H1 (cell line): ENCODE results near the gene KIF22. TPM values are rescaled to one million over a fixed set of nuclear protein-coding genes. Genes with fewer than 3 reads are reported as not detected.

Source experiments
- CTCF ChIA-PET: fragments of 300-600 bp; sonication (Branson Sonifier 250); formaldehyde crosslinking; loops from one replicate; lab custom pipeline; 2021; ENCODE audit not compliant: partially characterized antibody; lab: Charles Lee
- POLR2A ChIA-PET: fragments of 300-600 bp; sonication (Branson Sonifier 250); formaldehyde crosslinking; loops from one replicate; lab custom pipeline; 2021; ENCODE audit warnings: inconsistent platforms; ENCODE audit not compliant: partially characterized antibody; lab: Charles Lee
- DNase-seq, 2 experiments: peaks; one replicate each; pipeline versions ENCODE4 v3.0.0 to v3.0.0-alpha.2; 2010 to 2022; ENCODE audit warnings: low spot score in 2 of 2, low read depth in 1 of 2, mixed read lengths in 1 of 2
- FAIRE-seq: peaks from 2 replicates; lab custom pipeline; 2011; peaks lifted over from hg19 to GRCh38; lab: Jason Lieb, UNC
- H2AFZ ChIP-seq: 2 replicates; pipeline ENCODE4 v1.8.1; 2012; ENCODE audit warnings: low read length, inconsistent platforms
- H2AK5ac ChIP-seq: 2 replicates; pipeline ENCODE4 v1.6.1; 2013; ENCODE audit warnings: low read depth, low read length
- H2BK120ac ChIP-seq: replicated peaks from 2 replicates; pipeline ENCODE3; 2013; ENCODE audit warnings: low read depth, low read length, inconsistent platforms
- H2BK12ac ChIP-seq: 2 replicates; pipeline ENCODE4 v1.6.1; 2013; ENCODE audit warnings: low read depth, low read length
- H2BK15ac ChIP-seq: 2 replicates; pipeline ENCODE4 v1.6.1; 2013; ENCODE audit warnings: low read length
- H2BK20ac ChIP-seq: 2 replicates; pipeline ENCODE4 v1.6.1; 2013; ENCODE audit warnings: low read length
- H2BK5ac ChIP-seq: 2 replicates; pipeline ENCODE4 v1.6.1; 2013; ENCODE audit warnings: low read depth, low read length
- H3K14ac ChIP-seq: 2 replicates; pipeline ENCODE4 v1.6.1; 2013; ENCODE audit warnings: inconsistent platforms; ENCODE audit not compliant: insufficient read length
- H3K18ac ChIP-seq: 2 replicates; pipeline ENCODE4 v1.6.1; 2013; ENCODE audit warnings: low read length; ENCODE audit errors: extremely low read depth
- H3K23ac ChIP-seq: 2 replicates; pipeline ENCODE4 v1.6.1; 2013; ENCODE audit warnings: inconsistent platforms; ENCODE audit not compliant: insufficient read length
- H3K23me2 ChIP-seq: 2 replicates; pipeline ENCODE4 v1.6.1; 2013; ENCODE audit warnings: low read depth, low read length
- H3K27ac ChIP-seq: 2 replicates; pipeline ENCODE4 v1.6.1; 2011; ENCODE audit warnings: low read depth, low read length, inconsistent platforms
- H3K27me3 ChIP-seq, 4 experiments: replicated peaks in 1 of 4; 1 replicate in 1 of 4; 2 replicates in 3 of 4; pipeline versions ENCODE4 v1.6.1 to v1.8.1; 2011 to 2013; ENCODE audit warnings: low read length in 3 of 4, mild to moderate bottlenecking in 3 of 4, inconsistent platforms in 2 of 4, mixed read lengths in 2 of 4, moderate library complexity in 1 of 4; ENCODE audit not compliant: control insufficient read depth in 3 of 4, insufficient read depth in 3 of 4; ENCODE audit errors: extremely low read depth in 1 of 4
- H3K36me3 ChIP-seq, 4 experiments: 2 replicates each; pipeline versions ENCODE4 v1.6.1 to v1.8.1; 2011 to 2013; ENCODE audit warnings: mild to moderate bottlenecking in 4 of 4, low read length in 3 of 4, moderate library complexity in 2 of 4, control low read depth in 1 of 4, inconsistent platforms in 1 of 4; ENCODE audit not compliant: insufficient read depth in 4 of 4, control insufficient read depth in 2 of 4
- H3K4ac ChIP-seq: replicated peaks from 2 replicates; pipeline ENCODE3; 2013; ENCODE audit warnings: low read length, low read depth, mixed read lengths, inconsistent platforms; ENCODE audit not compliant: insufficient read length
- H3K4me1 ChIP-seq, 4 experiments: replicated peaks in 1 of 4; 1 replicate in 1 of 4; 2 replicates in 3 of 4; pipeline versions ENCODE4 v1.6.1 to v1.8.1; 2011 to 2013; ENCODE audit warnings: low read length in 3 of 4, inconsistent platforms in 2 of 4, mixed read lengths in 1 of 4; ENCODE audit not compliant: insufficient read depth in 4 of 4, control insufficient read depth in 3 of 4
- H3K4me2 ChIP-seq, 2 experiments: 2 replicates each; pipeline versions ENCODE4 v1.6.1 to v1.8.1; 2011 to 2013; ENCODE audit warnings: low read depth in 2 of 2, low read length in 2 of 2, control low read depth in 1 of 2, inconsistent platforms in 1 of 2, mild to moderate bottlenecking in 1 of 2; ENCODE audit not compliant: insufficient read depth in 1 of 2
- H3K4me3 ChIP-seq, 4 experiments: fragments of 200-600, 300-600 bp in 1 of 4; sonication (generic), shearing (Covaris generic), sonication (Bioruptor Twin) in 1 of 4; 2 replicates each; pipeline versions ENCODE4 v1.5.1 to v1.8.1; 2011 to 2016; ENCODE audit warnings: low read length in 4 of 4, low read depth in 3 of 4, control low read depth in 2 of 4, inconsistent platforms in 2 of 4, mild to moderate bottlenecking in 2 of 4, mixed read lengths in 1 of 4, moderate library complexity in 1 of 4; ENCODE audit not compliant: insufficient read depth in 2 of 4; ENCODE audit errors: extremely low read depth in 1 of 4
- H3K56ac ChIP-seq: replicated peaks from 2 replicates; pipeline ENCODE3; 2013; ENCODE audit warnings: low read depth, mild to moderate bottlenecking, mixed read lengths, low read length, inconsistent platforms; ENCODE audit not compliant: insufficient read length
- H3K79me1 ChIP-seq: 2 replicates; pipeline ENCODE4 v1.6.1; 2013; ENCODE audit warnings: low read depth, low read length, control low read depth
- H3K79me2 ChIP-seq, 2 experiments: 2 replicates each; pipeline versions ENCODE4 v1.6.1 to v1.8.1; 2012 to 2013; ENCODE audit warnings: low read length in 2 of 2, mild to moderate bottlenecking in 2 of 2, inconsistent platforms in 1 of 2; ENCODE audit not compliant: insufficient read depth in 2 of 2, control insufficient read depth in 1 of 2
- H3K9ac ChIP-seq, 4 experiments: replicated peaks in 1 of 4; 1 replicate in 1 of 4; 2 replicates in 3 of 4; pipeline versions ENCODE4 v1.6.1 to v1.8.1; 2011 to 2013; ENCODE audit warnings: low read depth in 3 of 4, low read length in 3 of 4, control low read depth in 2 of 4, mild to moderate bottlenecking in 2 of 4, moderate library complexity in 2 of 4, inconsistent platforms in 1 of 4; ENCODE audit errors: extremely low read depth in 1 of 4
- H3K9me3 ChIP-seq, 2 experiments: 2 replicates each; pipeline versions ENCODE4 v1.6.1 to v1.8.1; 2012 to 2013; ENCODE audit warnings: mild to moderate bottlenecking in 2 of 2, moderate library complexity in 2 of 2, control low read depth in 1 of 2, inconsistent platforms in 1 of 2, low read depth in 1 of 2, low read length in 1 of 2, mixed read lengths in 1 of 2; ENCODE audit not compliant: insufficient read depth in 2 of 2
- H4K20me1 ChIP-seq, 2 experiments: replicated peaks in 1 of 2; 2 replicates each; pipeline versions ENCODE3 to v1.8.1; 2011 to 2013; ENCODE audit warnings: inconsistent platforms in 2 of 2, low read length in 2 of 2, mild to moderate bottlenecking in 1 of 2; ENCODE audit not compliant: insufficient read depth in 2 of 2, control insufficient read depth in 1 of 2
- H4K5ac ChIP-seq: 2 replicates; pipeline ENCODE4 v1.6.1; 2013; ENCODE audit warnings: low read length, low read depth, mixed read lengths, inconsistent platforms; ENCODE audit not compliant: insufficient read length
- H4K8ac ChIP-seq: 2 replicates; pipeline ENCODE4 v1.8.0; 2013; ENCODE audit warnings: mild to moderate bottlenecking, moderate library complexity, low read length, inconsistent platforms; ENCODE audit not compliant: insufficient read depth; ENCODE audit errors: extremely low read depth
- H4K91ac ChIP-seq: replicated peaks from 2 replicates; pipeline ENCODE3; 2013; ENCODE audit warnings: low read length, mixed read lengths, inconsistent platforms; ENCODE audit not compliant: insufficient read length
- BACH1 ChIP-seq: IDR thresholded peaks from 2 replicates; pipeline ENCODE4 v1.6.1; 2012; ENCODE audit warnings: low read length, improper control_type of control experiment
- RXRA ChIP-seq: IDR thresholded peaks from 2 replicates; pipeline ENCODE4 v1.6.1; 2011; ENCODE audit warnings: low read depth, mild to moderate bottlenecking, low read length, moderate library complexity; ENCODE audit not compliant: insufficient read depth
- TAF7 ChIP-seq: optimal IDR thresholded peaks from 2 replicates; pipeline ENCODE3; 2011; ENCODE audit warnings: low read depth, mild to moderate bottlenecking, inconsistent platforms, low read length, moderate library complexity, borderline replicate concordance
- WGBS, 2 experiments: shearing (Covaris generic) in 1 of 2; methylation state at CpG; one replicate each; pipeline versions ENCODE4 v1.1.6 to v1.1.7; 2013 to 2015; ENCODE audit warnings: low lambda C conversion rate in 2 of 2, mixed read lengths in 2 of 2, inconsistent platforms in 1 of 2, low coverage in 1 of 2, missing lambda C conversion rate in 1 of 2; ENCODE audit not compliant: insufficient replicate concordance in 2 of 2, insufficient coverage in 1 of 2, insufficient read length in 1 of 2; ENCODE audit errors: extremely low coverage in 1 of 2, missing lambda C conversion rate in 1 of 2; 5-methylcytosine and 5-hydroxymethylcytosine counted together
- polyA plus RNA-seq, 7 experiments: library from polyadenylated mRNA; depleted of rRNA in 3 of 7; stranded (reverse) in 5 of 7; unstranded in 2 of 7; fragments of >200 nt in 5 of 7; fragments of 200-250 nt in 2 of 7; gene quantifications; 1 replicate in 5 of 7; 2 replicates in 1 of 7; 4 replicates in 1 of 7; pipeline versions ENCODE4 v1.2.1 to v1.2.3, GENCODE V29; 2011 to 2013; ENCODE audit warnings: missing spikeins in 2 of 7, mixed read lengths in 2 of 7
- total RNA-seq: library from RNA; stranded (reverse); fragmentation: NEBNext Ultra II Directional; extraction: Animal tissue kit (Norgen Biotek cat#: 25700); gene quantifications from 2 replicates; pipeline ENCODE4 v1.2.1, GENCODE V29; 2021

Gene KIF22
- total and polyA plus RNA-seq, 2 of the 8 experiments (the other 6 are each of a cell fraction or from before 2014, with no cell fraction given): 139 to 142 TPM

GRCh38 chr16:29774730-29775129, 15.8 kb upstream of the KIF22 start:
- Histone ChIP-seq H2BK20ac (0 out of 2 replicates have a peak overlapping the region, but pooled peaks have one; percentile 8), H3K14ac (no peak overlapping the region), H3K79me1 (no peaks in the 10 kb centered on the region), H4K8ac (no peak overlapping the region), H4K91ac (no peak overlapping the region), H3K23me2 (no peaks in the 10 kb centered on the region), H3K27me3 (no peaks in the 10 kb centered on the region; a peak in 1 of 7 replicates), H3K9me3 (no peaks in the 10 kb centered on the region), H3K56ac (no peak overlapping the region), H4K20me1 (no peaks in the 10 kb centered on the region), H3K4me3 (no peak overlapping the region), H2BK120ac (no peak overlapping the region), H3K36me3 (no peaks in the 10 kb centered on the region), H2AFZ (no peak overlapping the region), H2BK12ac (no peak overlapping the region), H3K4me2 (no peak overlapping the region), H4K5ac (no peak overlapping the region), H3K4ac (no peak overlapping the region), H3K79me2 (no peaks in the 10 kb centered on the region), H3K27ac (no peak overlapping the region), H2AK5ac (no peak overlapping the region), H3K18ac (no peak overlapping the region), H3K4me1 (no peaks in the 10 kb centered on the region), H3K23ac (no peak overlapping the region), H2BK15ac (0 out of 2 replicates have a peak overlapping the region, but pooled peaks have one; percentile 19), H2BK5ac (no peak overlapping the region; the same call in 1 of the 2 replicates), H3K9ac (no peak overlapping the region)
- DNase-seq: no peak
- 83% methylated on average over 5 of the region's 5 CpGs; no CpG with 5 or more reads in 1 of the 2 experiments for WGBS, 2 experiments
- TF ChIP-seq BACH1 (no peak), RXRA (no peak), TAF7 (no peak)
- FAIRE-seq: no peak
- ChIA-PET POLR2A (interaction anchor here (0.8 to 1.3 kb wide), 6 partner anchors 10 to 75 kb away, joined by 3 to 5 read pairs (median 3); no protein-coding TSS in a partner anchor), CTCF (interaction anchor here (0.6 to 2.3 kb wide), 5 partner anchors 10 to 74 kb away, joined by 3 to 15 read pairs (median 3); no protein-coding TSS in a partner anchor)
